Stimulated activated naive CD4-positive, alpha-beta T cell (primary cell): ENCODE data around the gene D2HGDH.
A peak's percentile ranks its signal among the peaks of the same experiment; 100 is the strongest.

ENCODE experiments used
- DNase-seq, 6 experiments: peaks; one replicate each; lab custom pipeline; 2025; lab: John Stamatoyannopoulos, UW

D2HGDH gene

DNA sequence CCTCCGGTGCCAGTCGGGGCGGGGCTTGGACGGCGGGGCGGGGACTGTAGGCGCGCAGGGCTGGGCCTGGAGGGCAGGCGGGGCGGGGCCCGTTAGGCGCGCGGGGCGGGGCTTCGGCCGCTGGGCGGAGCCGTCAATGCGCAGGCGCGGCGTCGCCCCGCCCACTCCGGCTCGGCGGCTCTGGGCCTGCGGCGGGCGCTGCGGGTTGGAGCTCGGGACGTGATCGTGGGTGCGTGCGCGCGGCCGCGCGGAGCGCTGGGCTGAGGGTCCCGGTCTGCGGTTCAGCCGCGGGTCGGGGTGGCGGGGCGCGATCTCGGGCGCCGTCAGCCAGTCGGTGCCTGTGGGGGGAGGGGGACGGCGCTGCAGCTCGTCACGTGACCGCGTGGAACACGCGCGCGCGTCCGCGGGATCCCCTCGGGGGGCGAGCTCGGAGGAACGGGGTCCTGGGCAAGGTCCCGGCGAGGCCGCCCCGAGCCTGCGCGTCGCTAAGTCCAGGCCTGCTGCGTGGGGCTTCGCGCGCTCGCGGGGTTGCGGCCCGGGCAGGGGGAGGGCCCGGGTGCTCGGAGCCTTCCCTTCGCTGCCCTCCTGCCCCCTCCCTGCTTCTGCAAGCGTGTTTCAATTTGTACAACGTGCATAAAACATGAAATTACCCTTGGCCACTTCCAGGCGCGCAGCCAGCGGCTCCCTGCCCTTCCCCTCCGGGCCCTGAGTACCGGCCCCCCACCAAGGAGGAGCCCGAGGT lies at the start of gene D2HGDH:
D2HGDH (plus strand) TSS at position 164 of the 742 bp plus-strand sequence. CDS start 595 bp downstream, outside the sequence.
- peak; percentile 82 to 98 (median 93) for DNase-seq

DNA sequence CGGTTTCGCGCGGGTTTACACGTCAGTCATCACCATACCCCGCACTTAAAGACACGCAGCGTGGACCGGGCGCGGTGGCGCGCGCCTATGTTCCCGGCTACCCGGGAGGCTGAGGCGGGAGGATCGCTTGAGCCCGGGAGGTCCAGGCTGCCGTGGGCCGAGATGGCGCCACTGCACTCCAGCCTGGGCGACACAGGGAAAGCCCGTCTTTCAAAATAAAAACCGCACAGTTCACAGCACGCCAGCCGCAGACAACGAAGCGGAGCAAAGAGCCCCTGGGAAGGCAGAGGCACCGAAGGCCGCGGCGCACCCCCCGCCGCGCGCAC lies 48.1 kb upstream of the D2HGDH start:
- no peak for DNase-seq

DNA sequence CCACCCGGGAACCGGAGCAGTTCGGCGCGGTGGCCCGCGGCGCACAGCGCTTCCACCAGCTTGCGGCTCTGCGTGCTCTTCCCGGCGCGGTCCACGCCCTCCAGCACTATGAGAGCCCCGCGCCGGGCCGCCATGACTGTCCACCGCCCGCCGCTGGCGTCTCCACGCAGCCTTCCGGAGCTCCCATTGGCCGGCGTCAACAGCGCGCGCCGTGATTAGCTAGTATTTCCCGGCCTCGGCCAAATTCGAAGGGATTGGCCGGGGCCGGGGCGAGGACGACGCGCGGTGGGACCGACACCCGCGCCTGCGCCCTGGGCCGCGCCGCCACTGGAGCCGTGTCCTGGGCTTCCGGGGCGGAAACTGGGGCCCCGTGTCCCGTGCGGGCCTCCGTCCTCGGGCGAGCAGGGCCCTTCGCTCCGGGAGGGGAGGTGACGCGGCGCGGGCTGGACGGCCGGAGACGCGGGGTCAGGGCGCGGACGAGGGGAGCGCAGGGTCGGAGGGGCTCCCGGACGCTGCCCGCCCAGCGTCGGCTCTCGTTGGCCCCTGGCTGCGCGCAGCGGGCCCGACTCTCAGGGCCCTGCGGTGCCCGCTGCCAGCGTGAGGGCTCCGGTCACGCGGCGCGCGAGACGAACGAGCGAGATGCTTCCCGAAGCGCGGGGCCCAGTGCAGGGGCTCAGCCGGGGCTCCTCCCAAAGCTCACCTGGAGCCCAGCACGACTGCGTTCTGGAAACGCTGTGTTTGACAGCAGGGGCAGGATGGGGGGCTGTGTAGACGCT lies 47.6 kb upstream of the D2HGDH start, which contains the start of gene DTYMK:
DTYMK (minus strand) TSS at position 166 of the 776 bp plus-strand sequence; CDS start at position 134, 32 bp downstream.
- peak; percentile 91 to 97 (median 94) for DNase-seq

DNA sequence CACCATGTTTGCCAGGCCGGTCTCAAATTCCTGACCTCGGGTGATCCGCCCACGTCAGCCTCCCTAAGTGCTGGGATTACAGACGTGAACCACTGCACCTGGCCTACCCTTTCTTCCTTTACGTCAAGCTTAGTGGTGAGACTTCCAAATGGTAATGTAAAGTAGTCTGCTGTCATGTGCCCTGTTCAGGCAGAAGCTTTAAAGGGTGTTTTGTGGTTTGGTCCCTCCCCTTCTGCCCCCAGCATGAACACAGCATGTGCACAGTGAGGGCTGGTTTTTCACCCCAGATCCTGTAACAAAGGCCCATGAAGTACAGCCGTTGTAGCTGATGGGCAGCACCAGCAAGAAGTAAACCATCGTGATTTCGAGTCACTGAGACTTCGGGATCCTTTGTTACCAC lies 45.1 kb upstream of the D2HGDH start:
- no peak for DNase-seq

DNA sequence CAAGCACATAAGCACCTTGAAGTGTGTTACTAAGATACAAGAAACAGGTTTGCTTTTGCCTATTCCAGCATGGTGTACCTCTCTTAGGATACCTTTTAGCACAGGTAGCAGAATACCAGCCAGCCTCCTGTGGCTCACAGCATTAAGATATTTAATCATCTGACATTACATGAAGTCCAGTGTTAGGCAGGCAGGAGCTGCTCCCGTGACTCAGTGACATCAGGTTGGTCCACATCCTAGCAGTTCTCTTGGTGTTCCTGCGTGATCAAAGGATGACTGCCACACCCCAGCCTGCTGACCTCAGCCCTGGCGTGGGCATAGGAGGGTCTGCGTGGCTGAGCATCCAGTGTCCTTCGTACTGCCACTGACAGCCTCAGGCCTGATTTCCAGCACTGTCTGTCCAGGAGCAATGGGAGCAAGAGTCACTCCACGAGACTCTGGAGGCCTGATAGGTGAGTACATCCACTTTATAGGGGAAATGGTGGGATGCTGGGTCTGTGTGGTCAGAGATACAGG lies 44.2 kb upstream of the D2HGDH start:
- no peak for DNase-seq

DNA sequence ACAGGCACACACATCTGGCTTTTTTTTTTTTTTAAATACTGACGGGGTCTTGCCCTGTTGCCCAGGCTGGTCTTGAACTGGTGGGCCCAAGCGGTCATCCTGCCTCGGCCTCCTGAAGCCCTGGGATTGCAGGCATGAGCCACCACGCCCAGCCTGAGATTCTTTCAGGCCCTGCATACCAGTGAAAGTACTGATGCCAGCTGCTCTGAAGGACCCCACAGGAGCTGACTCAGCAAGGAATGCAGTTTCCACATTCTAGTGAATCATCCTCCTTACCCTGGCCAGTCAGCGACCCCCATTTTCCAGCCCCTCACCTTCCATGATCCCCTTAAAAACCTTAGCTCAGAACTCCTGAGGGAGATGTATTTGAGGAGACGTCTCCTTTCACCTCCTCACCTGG lies 42.0 kb upstream of the D2HGDH start:
- no peak for DNase-seq

DNA sequence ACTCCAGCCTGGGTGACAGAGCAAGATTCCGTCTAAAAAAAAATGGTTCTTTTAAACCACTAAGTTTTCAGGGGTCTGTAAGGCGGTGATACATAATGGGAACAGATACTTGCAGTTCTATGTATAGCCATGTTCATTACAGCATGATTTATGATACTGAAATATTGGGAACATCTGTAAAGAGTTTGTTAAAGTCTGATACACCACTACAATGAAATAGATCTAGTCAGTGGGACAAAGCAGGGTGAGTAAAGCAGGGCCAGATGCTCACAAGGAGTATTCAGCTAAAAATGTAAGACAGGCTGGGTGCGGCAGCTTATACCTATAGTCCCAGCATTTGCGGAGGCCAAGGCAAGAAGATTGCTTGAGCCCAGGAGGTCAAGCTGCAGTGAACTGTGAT lies 38.8 kb upstream of the D2HGDH start:
- no peak for DNase-seq

DNA sequence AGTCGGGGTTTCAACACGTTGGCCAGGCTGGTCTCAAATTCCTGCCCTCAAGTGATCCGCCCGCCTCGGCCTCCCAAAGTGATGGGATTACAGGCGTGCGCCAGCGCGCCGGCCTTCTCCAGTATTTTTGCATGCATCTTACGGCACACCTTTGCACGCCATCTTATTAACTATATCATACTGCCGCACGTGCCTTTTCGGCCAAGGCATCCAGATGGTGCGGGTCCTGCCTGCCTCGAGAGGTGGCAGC lies 33.4 kb upstream of the D2HGDH start:
- DNase-seq, result no peak

DNA sequence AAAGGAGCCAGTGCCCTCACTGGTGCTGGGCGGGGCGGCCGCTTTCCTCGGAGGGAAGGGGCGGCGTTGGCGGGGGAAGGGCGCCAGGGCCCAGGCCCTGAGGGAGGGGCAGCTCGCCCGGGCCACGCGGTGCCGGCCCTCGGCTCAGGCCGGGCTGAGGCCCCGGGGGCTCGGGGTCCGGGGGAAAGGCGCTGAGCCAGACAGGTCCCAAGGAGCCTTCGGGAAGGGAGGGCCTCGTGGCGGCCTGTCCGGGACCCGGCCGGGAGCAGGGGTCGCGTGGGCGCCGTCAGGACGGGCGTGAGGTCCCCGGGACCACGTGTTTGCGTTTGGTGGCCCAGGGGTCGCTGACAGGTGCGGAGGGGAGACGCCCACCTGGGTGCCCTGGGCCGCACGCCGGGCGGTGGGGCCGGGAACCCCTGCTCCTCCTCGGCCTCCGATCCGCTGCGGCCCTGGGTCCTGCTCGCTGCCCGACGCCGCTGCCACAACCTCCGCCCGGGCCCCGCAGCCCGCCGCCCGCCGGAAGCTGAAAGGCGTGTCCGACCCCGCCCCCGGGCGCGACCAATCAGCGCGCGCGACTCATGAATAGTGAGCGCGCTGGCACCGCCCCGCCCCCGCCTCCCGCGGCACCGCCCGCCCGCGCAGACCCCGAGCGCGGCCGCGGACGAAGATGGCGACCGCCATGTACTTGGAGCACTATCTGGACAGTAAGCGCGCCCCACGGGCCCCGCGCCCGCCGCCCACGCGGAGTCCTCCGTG lies 32.9 kb upstream of the D2HGDH start, which contains the start of gene ING5:
ING5 (plus strand) TSS at position 641 of the 756 bp plus-strand sequence; CDS start at position 668, 27 bp downstream.
- DNase-seq, result peak; percentile 89 to 96 (median 93)

DNA sequence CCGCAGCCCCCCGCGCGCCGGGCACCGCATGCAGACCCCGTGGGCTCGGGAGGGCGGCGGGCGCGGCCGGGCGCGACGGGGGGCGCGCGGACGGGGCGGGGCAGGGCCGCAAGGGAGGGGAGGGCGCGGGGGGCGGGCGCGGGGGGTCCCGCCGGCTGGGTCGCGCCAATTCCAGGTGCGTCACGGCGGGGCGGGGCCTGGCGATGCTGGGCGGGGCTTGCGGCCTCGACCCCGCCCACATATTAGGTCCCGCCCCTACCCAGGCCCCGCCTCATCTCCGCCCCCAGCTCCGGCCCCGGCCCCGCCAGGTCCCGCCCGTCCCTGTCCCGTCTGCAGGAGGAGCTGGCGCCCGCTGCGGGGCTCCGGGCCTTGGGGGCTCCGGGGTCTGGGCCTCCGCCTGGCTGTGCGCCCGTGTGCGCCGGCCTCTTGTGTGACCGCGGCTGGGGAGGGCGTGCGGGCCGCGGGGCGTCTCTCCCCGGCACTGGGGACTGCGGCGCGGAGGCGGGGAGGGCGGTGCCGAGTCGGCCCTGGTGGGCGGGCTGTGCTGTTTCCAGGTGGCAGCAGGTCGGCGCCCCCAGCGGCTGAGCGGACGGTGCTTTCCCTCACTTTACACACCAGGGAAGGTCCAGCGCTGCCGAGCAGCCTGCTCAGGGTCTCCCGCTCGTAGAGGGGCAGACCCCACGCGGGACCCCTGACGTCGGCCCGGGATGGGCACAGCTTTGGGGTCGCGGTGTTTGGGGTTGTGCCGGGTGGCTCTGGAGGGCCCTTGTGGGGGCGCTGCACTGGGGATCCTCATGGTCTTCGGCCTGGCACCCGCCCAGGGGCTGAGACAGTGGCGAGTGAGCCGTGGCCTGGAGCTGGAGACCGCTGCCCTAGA lies 32.0 kb upstream of the D2HGDH start:
- DNase-seq, result peak; percentile 80 to 97 (median 86)

DNA sequence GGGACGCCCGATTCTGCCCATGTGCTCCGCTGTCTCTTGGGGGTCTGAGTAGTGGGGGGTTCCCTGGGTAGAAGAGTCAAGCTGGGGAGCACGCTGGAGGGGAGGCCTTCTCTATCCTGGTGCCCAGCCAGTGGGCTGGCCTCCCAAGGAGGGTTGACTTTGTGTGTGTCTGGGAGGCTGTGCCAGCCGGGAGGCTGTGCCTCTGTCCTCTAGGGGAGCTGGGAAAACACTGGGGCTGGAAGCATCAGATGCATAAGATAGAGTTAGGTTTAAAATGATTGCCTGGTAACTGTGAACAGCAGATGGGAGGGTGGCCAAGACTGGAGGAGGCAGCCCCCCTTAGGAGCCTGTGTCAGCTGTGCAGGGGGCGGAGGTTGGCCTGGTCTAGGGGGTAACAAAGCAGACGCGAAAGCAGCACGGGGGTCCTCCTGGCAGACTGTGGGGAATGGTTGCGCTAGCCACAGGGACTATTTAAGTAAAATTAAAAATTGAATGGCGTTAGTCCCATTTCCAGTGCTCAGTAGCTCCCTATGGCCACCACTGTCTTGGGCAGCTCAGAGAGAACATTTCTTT lies 31.3 kb upstream of the D2HGDH start:
- no peak for DNase-seq

DNA sequence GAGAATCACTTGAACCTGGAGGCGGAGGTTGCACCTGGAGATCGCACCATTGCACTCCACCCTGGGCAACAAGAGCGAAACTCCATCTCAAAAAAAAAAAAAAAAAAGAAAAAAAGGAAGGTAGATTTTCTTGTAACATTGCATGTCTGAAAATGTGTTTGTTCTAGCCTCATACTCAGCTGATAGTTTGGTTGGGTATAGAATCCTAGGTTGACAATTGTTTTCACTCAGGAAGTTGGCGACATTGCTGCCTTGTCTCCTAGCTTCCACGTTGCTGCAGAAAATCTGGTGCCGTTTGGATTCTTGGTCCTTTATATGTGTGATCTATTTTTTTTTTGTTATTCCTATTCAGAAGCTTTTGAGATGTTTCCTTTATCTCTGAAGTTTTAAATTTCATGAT lies 27.9 kb upstream of the D2HGDH start:
- no peak for DNase-seq

DNA sequence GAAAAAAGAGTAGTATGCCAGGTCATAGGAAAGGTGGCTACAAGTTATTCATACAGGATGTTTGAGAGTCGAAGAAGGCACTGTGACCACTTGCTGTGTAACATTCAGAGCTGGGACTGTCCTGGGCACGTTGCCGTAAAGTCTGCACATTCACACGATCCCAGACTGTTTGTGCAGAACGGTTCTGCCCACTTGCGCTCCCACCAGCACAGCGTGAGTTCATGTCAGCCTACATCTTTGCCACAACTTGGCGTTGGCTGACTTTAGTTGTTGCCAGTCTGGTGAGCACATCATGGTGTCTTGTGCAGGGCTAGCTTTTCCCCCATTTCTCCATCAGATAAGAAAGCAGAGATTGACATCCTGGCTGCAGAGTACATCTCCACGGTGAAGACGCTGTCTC lies 25.6 kb upstream of the D2HGDH start:
- no peak for DNase-seq

DNA sequence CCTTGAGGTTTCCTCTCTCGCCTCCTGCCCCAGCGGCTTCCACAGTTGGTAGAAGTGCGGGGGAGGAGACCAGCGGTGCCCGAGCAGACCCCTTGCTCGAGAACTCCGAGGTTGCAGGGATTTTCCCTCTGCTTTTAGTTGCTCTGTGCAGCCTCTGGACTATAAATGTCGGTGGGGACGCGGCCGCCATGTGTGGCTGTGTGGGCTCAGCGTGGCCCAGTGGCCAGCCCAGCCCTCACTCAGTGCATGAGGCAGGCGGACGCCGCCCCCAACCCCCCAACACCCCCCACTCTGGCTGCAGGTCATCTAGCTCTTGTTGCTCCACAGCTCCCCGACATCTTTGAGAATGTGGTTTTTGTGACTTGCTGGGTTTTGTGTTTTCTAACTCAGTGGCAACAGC lies 15.3 kb upstream of the D2HGDH start:
- DNase-seq, result no peak

DNA sequence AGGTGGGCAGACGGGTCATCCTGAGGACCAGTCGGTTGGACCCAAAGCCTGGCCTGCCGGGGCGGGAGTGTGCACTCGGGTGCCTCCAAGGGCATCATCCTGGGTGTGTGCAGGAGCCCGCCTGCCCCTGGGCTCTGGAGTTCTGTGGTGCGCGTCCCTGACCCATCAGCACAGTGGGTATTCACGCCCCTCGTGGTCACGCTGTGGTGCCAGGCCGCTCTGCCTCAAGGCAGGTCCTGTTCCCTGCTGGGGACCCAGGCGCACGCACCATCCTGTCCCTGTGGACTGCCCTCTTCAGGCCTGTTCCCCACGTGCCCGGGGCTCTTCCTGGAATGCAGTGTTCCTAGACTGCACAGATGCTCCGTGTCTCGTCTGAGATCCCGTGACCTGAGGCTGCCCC lies 14.3 kb upstream of the D2HGDH start:
- DNase-seq, result no peak

DNA sequence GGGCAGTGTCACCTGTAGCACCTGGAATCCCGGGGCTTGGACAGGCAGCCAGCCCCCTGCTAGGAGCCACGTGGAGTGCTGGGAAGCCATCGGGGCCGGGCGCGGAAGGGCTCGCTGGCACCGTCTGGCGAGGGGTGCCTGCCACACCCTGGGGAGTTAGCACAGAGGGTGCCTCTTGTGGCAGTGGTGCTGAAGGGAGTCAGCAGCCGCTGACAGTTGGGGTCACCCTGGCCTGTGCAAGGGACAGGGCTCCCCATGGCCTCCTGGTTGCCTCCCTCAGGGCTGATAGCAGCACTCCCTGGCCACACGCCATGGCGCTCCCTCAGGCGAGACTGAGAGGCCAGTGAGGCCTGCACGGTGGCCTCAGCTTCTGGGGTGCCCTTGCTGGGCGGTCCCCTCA lies 13.9 kb upstream of the D2HGDH start:
- DNase-seq, result no peak

DNA sequence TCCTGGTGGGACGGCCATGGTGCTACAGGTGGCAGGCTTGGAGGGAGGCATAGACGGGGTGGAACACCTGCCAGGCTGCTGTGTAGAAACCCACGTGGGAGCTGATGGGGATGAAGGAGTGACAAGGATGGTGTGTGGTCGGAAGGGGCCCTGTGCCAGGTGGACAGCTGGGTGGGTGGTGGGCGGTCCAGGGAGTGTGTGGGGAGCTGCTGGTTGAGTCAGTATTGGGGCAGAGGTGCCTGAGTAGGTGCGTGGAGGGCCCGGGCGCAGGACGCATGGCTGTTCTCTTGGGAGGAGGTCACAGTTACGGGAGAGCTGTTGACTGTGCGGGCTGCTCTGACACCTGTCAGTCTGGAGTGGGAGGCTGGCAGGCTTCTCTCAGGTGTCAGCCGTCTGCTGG lies 12.6 kb upstream of the D2HGDH start:
- no peak for DNase-seq

DNA sequence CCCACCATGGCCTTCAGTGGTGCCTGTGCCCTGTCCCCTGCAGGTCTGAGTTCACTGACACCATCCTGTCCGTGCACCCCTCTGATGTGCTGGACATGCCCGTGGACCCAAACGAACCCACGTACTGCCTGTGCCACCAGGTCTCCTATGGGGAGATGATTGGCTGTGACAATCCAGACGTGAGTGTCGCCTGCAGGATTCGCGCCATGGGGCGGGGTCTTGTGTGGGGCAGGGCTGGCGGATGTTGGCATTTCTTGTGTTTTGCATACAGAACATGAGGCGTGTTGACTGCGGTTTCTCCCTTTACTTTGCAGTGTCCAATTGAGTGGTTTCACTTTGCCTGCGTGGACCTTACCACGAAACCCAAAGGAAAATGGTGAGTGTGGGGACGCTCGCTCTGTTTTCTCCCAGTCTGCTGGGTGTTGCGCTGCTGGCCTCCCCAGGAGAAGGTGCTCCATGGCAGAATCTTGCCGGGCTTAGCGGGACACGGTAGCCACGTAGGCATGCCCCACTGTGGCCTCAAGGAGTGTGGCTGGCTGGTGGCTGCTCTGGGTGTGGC lies 11.5 kb upstream of the D2HGDH start:
- no peak for DNase-seq

DNA sequence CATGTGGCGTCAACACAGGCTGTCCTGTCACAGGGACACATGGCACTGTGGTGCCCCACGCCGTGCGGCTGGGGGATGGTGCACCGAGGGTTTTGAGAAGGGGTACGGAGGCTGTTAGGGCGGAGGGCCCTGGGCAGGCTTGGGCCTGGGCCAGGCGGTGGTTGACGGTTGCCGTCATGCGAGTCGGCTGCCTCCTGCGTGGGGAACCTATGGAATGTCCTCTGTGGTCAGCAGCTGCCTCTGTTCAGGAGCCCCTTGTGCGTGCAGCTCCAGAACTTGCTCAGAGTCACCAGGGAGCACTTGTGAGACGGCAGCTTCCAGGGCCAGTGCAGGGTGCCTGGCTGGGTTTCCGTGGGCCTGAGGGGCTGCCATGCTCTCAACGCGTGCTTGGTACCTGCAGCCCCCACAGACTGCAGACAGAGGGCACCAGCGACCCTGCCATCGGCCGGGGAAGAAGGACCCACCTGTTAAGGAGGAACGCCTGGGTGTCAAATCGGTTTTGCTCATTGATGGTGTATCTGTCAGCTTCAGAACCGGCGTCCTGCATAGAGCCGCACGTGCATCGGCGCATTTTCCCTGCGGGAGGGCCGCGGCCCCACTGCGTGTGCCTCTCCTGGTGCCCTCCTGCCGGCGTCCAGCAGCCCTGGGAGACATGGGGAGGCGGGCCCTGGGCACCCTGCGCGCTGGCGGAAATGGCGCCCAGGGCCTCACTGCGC lies 10.0 kb upstream of the D2HGDH start:
- peak in 3 of 6 experiments; percentile 4 to 13 (median 8) for DNase-seq
